Measurements from ENCODE around the gene ZIC1.

DNA sequence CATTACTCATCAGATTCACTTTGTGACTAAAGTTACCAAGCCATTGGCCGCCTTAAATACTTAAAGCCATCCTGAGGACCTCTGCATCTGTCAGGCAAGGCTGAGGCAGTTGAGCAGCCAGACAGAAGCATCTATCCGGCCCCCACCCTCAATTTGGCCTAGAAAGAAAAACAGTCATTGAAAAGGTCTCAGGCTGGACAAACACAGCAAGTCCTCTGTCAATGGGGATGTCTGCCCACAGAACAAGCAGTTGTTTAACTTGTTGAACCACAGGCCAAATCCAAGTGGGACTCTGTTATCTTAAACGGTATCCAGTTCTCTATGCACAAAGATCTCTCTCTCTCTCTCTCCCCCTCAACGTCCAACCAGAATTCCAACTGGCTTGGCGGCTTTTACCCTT lies 5.7 kb upstream of the ZIC1 start:
- TF ChIP-seq, protein P1, sequence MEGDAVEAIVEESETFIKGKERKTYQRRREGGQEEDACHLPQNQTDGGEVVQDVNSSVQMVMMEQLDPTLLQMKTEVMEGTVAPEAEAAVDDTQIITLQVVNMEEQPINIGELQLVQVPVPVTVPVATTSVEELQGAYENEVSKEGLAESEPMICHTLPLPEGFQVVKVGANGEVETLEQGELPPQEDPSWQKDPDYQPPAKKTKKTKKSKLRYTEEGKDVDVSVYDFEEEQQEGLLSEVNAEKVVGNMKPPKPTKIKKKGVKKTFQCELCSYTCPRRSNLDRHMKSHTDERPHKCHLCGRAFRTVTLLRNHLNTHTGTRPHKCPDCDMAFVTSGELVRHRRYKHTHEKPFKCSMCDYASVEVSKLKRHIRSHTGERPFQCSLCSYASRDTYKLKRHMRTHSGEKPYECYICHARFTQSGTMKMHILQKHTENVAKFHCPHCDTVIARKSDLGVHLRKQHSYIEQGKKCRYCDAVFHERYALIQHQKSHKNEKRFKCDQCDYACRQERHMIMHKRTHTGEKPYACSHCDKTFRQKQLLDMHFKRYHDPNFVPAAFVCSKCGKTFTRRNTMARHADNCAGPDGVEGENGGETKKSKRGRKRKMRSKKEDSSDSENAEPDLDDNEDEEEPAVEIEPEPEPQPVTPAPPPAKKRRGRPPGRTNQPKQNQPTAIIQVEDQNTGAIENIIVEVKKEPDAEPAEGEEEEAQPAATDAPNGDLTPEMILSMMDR (IDR thresholded peaks at IDR 0.05): no peak
- TF ChIP-seq POLR2A (IDR thresholded peaks at IDR 0.05): no peak

Data from suprapubic skin (tissue), 3 donors.